ENCODE data around the gene FGD6.

Gene FGD6

DNA sequence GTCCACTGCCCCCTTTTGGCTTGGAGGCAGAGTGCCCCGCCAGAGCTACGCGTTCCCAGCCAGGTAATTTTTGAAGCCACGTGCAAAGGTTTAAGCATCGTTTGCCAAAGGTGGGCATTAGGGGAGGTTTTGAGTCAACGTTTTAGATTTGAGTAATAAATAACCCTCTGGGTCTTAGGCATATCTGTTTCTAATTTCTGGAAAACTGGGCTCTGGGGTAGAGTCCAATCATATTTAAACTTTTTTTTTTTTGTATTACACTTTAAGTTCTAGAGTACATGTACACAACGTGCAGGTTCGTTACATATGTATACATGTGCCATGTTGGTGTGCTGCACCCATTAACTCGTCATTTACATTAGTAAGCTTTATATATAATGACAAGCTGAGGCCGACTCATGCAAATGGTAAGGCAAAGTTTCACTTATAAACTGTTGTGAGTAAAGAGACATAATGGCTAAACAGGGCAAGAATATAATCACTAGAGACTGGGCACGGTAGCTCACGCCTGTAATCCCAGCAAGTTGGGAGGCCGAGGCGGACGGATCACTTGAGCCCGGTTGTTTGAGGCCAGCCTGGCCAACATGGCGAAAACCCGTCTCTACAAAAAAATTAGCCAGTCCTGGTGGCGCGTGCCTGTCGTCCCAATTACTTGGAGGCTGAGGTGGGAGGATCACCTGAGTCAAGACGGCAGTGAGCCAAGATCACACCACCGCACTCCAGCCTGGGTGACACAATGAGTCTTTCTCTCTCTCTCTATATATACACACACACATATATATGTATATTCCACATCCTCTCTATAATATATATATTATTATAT is 143.4 kb downstream of the FGD6 start:
- DNase-seq, result no peak

- peak; percentile 95 for DNase-seq
These were observed 144.2 kb downstream of the FGD6 start, which contains the start of gene NR2C1 for GRCh38 chr12:95072900-95073697. Gene NR2C1, minus strand, starts transcription at chr12:95073618. Its CDS starts 6,234 bp downstream, at chr12:95067384.

- no peak for DNase-seq
These were observed 146.9 kb downstream of the FGD6 start for GRCh38 chr12:95070378-95070777.

DNA sequence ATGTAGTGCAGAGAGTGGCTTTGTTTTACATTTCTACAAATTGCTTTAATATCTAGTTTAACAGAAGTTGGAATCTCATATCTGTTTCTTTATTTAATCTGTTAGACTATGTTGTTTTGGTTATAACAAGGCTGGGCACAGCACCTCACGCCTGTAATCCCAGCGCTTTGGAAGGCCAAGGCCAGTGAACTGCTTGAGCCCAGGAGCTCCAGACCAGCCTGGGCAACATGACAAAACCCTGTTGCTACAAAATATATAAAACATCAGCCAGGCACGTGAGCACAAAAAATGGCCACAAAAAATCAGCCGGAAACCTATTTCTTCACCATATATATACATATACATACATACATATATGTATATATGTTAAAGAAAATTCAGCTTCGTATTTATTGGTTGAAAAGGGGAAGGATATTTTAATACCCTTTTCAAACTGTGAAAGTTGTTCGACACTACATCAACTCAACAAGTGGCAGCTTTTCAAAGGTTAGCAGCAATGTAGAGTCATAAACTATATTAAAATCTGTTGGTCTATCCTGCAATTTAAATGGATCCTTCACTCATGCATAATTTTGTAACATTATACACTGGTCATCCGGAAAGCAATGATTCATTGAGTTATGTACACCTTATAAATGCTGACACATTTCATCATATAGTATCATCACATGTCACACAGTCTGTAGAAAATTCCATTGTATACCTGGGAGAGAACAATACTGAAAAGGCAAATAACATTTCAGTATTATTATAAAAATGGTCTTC is 151.0 kb downstream of the FGD6 start:
- no peak for DNase-seq

DNA sequence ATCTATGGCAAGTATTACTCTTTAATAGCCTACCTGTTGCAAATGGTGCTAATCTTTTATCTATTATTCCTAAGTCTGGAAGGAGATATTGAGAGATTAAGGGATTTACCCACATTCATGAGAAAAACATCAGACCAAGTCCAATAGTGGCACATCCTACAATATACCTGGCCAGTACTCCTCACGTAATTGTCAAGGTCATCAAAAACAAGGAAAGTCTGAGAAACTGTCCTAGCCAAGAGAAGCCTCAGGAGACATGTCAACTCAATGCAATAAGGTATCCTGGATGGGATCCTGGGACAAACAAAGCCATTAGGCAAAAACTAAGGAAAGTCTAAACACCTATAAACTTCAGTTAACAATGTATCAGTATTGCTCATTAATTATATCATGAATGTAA is 156.3 kb downstream of the FGD6 start:
- DNase-seq, result no peak

- no peak for DNase-seq
These were observed 157.3 kb downstream of the FGD6 start for GRCh38 chr12:95059984-95060383.

GRCh38 chr12:95057424-95057823 is 159.8 kb downstream of the FGD6 start:
- no peak for DNase-seq

DNA sequence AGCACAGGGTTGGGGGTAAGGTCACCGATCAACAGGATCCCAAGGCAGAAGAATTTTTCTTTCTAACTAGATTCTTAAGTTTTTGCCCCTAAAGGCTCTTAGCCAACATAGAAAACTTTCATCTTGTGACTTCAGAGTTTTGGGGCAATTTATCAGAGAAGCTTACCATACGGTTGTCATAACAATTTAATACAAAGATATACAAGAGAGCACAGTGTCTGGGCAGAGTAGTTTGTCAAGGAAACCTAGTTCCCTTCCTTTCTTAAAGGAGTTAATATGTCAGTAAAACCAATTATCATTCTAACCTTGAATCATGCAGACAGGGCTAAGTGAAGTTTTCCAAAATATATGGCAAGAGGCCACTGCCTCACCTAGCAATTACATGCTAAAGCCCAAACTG is 162.2 kb downstream of the FGD6 start:
- DNase-seq, result no peak

DNA sequence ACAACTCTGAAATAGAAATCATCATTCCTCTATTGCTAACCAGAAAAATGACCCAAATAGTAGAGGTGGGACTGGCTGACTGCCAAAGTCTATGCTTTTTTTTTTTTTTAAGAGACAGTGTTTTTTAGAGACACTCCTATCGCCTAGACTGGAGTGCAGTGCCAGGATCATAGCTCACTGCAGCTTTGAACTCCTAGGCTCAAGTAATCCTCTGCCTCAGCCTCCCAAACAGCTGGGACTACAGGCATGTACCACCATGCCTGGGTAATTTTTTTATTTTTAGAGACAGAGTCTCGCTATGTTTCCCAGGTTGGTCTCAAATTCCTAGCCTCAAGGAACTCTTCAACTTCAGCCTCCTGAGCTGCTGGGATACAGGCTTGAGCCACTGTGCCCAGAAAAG is 163.1 kb downstream of the FGD6 start:
- DNase-seq, result no peak

DNA sequence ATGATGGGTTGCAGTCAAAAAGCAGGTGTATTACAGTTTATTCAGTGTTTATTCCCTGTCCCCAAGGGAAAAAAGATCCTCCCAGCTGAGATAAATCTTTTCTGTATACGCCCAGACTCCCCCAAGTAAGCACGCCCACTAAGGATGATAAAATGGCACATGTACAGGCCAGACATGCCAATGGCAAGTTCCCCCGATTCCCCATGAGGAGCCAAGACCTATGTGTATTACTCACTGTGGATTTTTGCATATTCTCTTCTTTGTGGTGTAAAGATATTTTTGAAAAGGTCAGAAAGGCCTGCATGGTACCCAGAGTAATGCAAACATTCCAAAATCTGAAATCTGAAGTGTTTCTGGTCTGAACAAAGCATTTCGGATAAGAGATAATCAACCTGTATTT is 166.0 kb downstream of the FGD6 start:
- DNase-seq, result no peak

DNA sequence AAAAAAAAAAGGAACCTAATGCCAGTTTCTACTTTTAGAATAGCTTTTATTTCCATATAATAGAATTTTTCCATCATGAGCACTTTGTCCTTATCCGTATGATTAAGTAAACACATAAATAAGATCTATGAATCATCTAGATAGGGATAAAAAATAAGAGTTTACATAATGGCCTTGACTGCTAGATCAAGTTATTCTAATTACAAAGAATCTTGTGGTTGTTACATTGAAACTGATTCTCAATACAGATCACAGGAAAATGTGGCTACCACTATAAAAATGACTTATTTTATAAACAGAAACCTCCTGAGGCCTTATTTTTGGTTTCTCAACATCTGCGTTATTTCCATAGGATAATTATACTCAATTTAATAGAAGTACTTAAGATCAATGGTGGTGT is 179.4 kb downstream of the FGD6 start:
- DNase-seq, result no peak

DNA sequence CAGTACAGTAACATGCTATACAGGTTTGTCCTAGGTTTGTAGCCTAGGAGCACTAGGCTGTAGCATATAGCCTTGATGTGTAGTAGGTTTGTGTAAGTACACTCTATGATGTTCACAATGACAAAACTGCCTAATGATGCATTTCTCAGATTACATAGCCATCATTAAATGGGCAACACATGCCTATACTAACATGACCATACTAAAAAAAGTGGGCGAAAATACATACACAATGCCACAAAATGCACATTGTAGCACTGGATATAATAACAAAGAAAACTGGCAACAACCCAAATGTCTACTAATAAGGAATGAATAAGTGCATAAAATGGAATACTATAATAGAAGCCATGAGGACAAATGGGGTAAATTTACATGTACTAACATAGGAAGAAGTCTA is 182.5 kb downstream of the FGD6 start:
- no peak for DNase-seq

Data from CD4-positive, alpha-beta T cell treated with Interferon gamma for 1 hour (primary cell).